ENCODE results near the gene BCOR.

Gene BCOR

DNA sequence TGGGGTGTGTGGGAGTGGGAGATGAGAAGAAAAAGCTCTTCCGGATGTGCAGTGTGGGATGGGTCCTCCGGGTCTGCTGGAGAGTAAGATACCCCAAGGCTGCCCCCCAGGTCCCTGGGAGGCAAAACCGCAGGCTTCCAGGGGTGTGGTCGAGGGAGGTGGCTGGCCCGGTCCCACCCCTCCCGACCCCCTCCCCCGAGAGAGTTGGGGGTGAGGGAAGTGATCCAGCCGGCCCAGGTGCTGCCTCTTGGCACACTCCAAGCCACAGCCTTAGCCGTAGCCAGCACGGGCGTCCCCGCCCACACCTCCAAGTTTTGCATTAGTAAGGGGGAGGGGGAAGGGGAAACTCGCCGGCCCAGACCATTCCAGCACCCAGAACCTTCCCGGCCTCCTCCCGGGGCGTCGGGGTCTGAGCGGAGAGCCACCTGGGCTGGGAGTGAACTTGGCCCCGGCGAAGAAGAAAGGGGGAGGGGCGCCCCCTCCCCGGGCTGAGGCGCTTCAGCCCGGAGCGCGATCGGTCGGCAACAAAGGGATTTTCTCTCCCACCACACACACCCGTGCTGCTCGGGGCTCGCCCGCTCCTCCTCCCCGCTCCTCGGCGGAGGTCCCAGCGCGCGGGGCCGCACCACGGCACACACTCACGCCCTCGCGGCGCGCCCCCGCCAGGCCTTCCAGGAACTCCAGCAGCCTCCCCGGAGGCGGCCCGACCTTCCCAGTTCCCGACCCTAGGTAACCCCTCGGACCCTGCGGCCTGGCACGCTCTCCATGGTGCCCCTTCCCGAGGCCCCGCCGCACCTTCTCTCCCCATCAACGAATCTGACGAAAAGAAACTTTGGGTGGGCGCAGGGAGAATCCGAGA lies 14.4 kb downstream of the BCOR start:
- DNase-seq = no peak

DNA sequence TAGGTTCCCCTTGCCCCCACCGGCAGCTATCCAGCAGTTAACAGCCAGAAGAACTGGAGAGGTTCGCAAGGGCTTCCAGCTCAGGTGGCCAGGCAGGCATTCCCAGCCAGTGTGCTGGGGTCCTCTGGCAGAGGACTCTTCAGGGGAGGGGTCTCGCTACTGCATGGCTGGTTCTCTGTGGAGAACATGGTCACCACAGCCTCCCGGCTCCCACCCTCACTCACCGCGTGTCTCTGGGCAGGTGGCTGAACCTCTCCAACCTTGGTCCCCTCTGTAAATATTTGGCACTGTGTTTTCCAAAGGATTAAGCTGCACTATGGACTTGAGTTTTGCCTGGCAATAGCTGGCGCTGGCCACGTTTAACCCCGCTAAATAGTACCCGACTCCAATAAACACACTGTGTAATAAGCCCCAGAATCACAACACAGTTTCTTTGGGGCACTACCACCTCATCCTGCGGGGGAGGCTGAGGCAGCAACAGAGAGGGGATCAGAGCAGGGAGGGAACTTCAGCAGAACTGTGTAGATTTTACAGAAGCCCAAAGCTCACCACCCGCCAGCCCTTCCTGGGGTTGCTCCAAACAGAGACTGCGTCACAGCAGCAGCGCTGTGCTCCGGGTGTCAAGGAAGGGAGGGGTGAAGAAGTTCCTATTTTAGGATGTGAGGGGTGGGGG lies 15.2 kb downstream of the BCOR start:
- DNase-seq = no peak

DNA sequence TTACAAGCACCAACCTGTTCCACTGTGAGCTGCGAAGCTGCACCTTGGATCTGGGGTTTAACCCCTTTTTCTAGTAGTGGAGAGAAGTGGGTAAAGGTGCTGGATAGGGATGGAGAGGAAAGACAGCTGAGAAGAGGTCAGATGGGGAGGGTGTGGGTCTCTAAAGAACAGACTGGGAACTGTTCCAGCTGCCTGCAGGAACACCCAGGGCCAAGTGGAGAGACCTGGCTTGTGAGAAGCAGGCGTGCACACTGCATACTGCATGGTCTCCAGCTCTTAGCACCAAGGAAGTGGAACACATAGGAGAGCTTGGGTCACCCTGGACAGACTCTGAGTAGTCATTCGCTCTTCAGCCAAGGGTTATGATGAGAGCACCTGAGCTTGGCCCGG lies 16.1 kb downstream of the BCOR start:
- DNase-seq = no peak

- DNase-seq = no peak
Measured at GRCh38 chrX:40080894-40081678, 16.7 kb downstream of the BCOR start.

GRCh38 chrX:40079572-40079971 lies 18.2 kb downstream of the BCOR start:
- no peak for DNase-seq

DNA sequence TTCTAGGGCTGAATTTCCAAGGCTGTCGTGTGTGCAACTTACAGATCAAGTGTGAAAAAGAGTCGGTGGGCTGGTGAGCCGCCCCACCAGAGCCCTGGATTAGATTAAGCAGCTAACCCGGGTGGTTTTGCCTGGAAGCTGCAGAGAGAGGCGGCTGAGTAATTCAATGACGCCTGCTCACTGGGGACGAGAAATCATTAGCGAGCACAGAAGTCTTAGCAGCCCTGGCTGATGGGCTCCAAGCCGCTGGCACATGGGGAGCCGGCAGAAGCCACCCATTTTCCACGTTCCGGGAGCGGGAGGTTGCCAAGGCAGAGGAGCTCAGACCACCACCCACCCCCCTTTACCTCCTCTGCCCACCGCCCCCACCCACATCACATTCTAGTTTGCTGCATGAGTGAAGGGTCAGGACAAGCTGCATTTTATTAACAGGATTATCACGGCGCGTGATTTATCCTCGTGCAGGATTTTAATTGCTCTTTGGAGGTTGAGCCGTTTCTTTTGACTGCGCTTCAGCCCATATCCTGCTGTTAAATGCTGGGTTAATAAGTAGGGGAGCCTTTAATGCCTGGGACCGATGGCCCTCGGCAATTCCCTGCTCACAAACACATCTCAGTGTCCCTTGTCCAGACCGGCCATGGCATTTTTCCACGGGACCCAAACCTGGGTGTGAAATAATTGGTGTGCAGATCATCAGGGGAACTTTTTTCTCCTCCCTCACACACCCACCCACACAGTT lies 19.1 kb downstream of the BCOR start:
- peak; percentile 40 for DNase-seq

GRCh38 chrX:40077906-40078305 lies 19.9 kb downstream of the BCOR start:
- no peak for DNase-seq

- DNase-seq = no peak
Measured at GRCh38 chrX:40076750-40077575, 20.8 kb downstream of the BCOR start.

GRCh38 chrX:40074959-40075332 lies 22.8 kb downstream of the BCOR start:
- DNase-seq = no peak

GRCh38 chrX:40074080-40074958 lies 23.4 kb downstream of the BCOR start:
- DNase-seq = no peak

GRCh38 chrX:40073439-40074054 lies 24.2 kb downstream of the BCOR start:
- DNase-seq = no peak

- no peak for DNase-seq
Measured at GRCh38 chrX:40072246-40072645, 25.5 kb downstream of the BCOR start.

DNA sequence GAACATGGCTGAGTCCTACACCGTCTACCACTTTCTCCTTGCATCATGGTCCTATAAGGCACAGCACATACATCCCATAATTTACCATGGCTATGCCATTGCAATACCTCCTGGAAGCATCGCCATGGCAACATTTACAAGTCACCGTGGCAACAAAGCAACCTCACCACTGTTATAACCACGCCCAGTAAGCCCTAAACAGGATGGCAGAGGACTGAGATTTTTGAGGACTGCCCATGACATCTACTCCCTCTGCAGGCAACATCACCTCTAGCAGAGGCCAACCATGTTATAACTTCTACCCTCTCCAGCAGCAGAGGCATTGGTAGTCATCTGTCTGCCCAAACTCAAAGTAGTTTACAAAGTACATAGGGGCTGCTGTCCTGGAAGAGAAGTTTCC lies 29.7 kb downstream of the BCOR start:
- no peak for DNase-seq

DNA sequence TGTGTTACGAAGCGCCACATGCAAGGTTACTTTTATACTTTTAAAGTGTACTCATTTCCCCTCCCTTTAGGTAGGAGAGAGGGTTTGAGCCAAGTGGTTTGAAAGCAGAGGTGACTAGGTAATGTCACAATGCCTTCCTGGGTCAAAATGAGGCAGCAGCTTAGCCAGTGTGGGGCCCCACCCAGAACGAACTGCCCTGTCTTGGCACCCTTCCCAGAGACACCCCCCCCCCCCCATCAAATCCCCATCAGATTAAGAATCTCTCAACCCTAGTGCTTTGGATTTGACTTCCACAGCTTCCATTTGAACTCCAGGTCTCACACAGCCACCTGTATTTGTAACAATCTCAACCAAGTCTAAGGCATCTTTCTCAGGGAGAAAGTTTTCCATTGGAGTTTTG lies 31.1 kb downstream of the BCOR start:
- DNase-seq = no peak

GRCh38 chrX:40065296-40066046 lies 32.3 kb downstream of the BCOR start:
- no peak for DNase-seq

DNA sequence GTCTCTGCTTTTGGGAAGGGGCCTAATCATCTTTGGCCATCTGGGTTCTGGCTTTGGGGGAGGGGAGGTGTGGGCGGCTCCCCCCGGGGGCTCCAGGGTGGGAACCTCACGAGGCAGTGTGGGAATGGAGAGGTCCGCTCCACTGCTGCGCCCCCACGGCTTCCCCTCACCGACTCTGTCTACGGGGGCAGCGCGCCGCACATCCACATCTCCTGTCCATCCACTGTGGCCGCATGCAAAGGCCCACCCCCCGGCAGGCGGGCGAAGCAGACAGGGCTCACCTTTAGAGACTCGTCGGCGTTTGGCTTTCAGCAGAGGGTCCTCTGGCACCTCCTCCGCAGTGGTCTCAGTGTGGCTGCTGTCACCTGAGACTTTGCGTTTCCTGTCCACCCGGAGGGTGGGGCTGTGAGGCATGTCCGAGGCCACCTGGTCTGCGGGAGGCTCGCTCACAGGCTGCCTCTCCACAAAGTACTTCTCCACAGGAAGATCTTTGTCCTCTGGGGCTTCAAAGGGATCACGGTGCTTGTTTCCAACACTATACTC lies 33.6 kb downstream of the BCOR start:
- no peak for DNase-seq

- no peak for DNase-seq
Measured at GRCh38 chrX:40063555-40063954, 34.2 kb downstream of the BCOR start.

DNA sequence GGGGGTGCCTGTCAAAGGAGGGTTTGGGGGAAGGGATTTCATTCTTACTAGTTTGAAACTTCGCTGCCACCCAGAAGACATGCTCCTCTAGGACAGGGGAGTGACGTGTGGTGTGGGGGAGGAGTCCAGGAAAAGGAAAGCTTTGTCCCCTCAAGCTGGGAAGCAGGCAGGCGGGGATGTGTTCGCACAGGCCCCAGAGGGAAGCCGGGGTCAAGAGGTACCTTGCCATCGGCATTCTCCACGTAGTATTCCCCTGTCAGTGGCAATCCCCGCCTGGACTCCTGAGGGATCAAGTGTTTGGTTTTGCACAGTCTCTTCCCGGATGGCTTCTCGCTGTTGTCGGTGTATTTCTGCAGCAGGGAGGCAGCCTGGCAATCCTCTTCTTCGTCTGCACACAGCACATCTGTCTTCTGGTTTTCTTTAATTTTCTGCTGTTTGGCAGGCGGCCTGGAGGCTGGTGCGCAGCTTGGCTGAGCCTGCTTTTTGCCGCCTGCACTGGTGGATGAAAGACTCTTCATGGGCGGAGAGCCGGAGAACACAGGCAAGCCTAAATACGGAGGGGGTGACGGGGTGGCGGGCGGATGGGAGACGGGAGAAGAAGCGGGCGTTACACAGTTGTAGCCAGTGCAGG lies 35.1 kb downstream of the BCOR start:
- DNase-seq = no peak

Measured in fibroblast of skin of right biceps (primary cell).